Measurements from ENCODE around the gene ADAMTS6. TPM values are rescaled to one million over a fixed set of nuclear protein-coding genes. Genes with fewer than 3 reads are reported as not detected.

The ADAMTS6 gene
- total RNA-seq, 2 experiments from 2014 or later, result 1.6 to 1.7 TPM

DNA sequence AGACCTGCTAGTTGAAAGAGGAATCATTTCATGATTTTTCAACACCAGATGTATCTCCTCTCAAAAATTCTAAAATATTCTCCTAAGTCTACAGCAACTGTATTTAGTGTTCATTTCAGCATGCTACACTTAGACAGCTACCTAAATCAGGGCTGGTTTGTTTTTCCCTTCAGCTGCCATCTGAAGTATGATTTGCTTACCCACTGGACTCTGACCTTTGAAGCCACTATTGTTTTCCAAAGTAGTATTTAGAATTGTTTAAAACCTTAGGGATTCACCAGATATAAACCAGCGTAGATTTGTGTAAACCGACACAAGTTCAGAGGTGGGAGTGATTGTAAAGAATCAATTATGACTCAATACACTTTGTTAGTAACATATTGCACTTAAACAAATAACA, 193.1 kb downstream of the ADAMTS6 start:
- Mint-ChIP-seq H3K27me3 (no peaks in the 10 kb centered on the region), H3K36me3 (ENCODE audit: low read depth) (no peaks in the 10 kb centered on the region), H3K4me1 (no peaks in the 10 kb centered on the region), H3K9me3 (no peaks in the 10 kb centered on the region), H3K4me3 (no peak overlapping the region), H3K27ac (no peak overlapping the region)
- ChIA-PET CTCF (no interaction called here), POLR2A (no interaction called here)
- no peak for DNase-seq

DNA sequence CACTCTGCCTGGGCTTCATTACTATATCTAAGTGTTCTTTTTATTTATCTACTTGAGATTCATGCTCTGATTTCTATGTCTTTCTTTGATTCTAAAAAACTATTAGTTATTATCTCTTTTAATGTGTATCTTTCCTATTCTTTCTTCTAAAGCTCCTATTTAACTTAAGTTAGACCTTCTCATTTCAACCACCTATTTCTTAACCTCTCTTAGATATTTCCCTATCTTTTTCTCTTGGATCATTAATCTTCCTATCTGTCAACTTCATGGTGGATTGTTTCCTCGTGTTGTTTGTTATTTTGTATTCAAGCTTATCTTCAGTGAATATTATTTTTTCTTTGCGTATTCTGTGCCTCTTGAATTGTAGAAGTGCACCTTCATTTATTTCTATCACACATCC, 202.1 kb downstream of the ADAMTS6 start:
- DNase-seq, result no peak
- no peaks in the 10 kb centered on the region for H3K4me1 Mint-ChIP-seq
- H3K27ac Mint-ChIP-seq, result no peak overlapping the region
- H3K4me3 Mint-ChIP-seq, result no peak overlapping the region
- no peaks in the 10 kb centered on the region for H3K9me3 Mint-ChIP-seq
- no peaks in the 10 kb centered on the region for H3K27me3 Mint-ChIP-seq
- H3K36me3 Mint-ChIP-seq (ENCODE audit: low read depth), result no peaks in the 10 kb centered on the region
- ChIA-PET POLR2A (no interaction called here), CTCF (no interaction called here)

DNA sequence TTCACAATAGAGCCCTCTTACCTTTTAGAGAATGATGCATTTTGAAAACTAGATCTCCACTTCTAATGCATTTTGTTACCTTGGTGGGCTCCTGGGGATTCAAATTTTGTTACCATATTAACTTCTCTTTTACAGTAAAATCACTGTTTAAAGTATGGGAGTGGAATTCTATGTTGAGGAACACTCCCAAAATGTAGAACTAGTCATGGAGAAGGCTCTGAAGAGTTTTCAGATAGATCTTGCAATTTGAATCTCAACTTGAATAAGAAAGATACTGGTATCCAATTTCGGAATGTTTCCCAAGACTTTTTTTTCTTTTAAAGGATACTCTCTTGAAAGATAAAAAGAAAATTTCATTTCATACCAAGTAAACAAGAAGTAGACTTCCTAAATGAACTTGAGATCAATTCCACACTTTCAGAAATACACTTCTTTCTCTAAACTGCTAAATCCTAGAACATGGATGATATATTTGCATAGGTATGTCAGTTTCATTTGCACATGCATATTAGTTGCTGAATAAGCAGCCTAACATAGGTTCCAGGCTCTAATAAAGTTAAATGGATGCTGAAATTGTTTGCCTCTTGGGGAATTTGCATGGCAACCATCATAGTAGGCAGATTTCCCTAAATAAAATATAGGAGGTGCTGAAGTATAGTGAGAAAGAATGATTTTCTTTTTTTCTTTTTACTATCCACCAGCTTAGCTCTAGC, 205.4 kb downstream of the ADAMTS6 start:
- ChIA-PET POLR2A (no interaction called here), CTCF (no interaction called here)
- no peak overlapping the region for H3K4me3 Mint-ChIP-seq
- H3K27ac Mint-ChIP-seq, result no peak overlapping the region
- no peak for DNase-seq
- no peaks in the 10 kb centered on the region for H3K27me3 Mint-ChIP-seq
- no peaks in the 10 kb centered on the region for H3K4me1 Mint-ChIP-seq
- H3K36me3 Mint-ChIP-seq (ENCODE audit: low read depth), result no peaks in the 10 kb centered on the region
- H3K9me3 Mint-ChIP-seq, result no peaks in the 10 kb centered on the region

DNA sequence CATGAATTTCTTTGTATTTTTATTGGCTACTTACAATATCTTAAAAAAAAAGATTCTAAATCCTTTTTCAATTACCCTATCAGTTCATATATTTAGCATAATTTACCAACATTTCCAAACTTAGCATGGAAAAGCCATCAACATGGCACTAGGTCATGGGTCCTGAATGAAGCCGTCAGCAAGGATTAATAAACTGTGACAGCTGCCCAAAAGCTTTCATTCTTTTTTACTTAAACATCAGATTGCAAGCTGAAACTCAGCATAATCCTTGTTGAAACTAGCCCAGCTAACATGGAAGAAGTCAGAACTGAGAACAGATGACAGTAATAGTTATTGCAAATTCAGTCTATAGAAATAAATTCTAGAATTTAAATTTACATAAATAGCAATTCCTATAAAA, 209.8 kb downstream of the ADAMTS6 start:
- Mint-ChIP-seq H3K4me1 (no peaks in the 10 kb centered on the region), H3K4me3 (no peak overlapping the region), H3K36me3 (ENCODE audit: low read depth) (no peaks in the 10 kb centered on the region), H3K27me3 (no peaks in the 10 kb centered on the region), H3K9me3 (no peaks in the 10 kb centered on the region), H3K27ac (no peak overlapping the region)
- no peak for DNase-seq
- CTCF ChIA-PET, result interaction anchor here (0.7 kb wide), 1 partner anchor 1065 kb away, joined by 3 read pairs; no protein-coding TSS in a partner anchor
- POLR2A ChIA-PET, result interaction anchor here (1.0 kb wide), 1 partner anchor 10 kb away, joined by 4 read pairs; no protein-coding TSS in a partner anchor

DNA sequence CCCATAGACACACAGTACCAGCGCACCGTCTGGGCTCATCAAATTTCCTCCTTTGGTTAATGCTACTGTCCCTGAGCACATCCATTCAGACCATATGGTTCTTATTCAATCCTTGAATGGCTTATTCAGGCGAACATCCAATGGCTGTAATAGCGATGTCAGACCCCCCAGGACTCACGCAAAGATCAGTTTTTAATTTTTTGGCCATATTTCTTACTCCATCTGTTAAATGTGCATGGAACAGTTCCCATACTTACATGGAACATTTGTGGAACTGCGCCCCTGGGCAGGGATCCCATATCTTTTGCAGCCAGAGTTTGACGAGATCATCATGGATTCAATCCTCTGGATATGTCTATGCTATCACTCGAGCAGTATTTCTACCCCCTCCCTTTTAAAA, 213.2 kb downstream of the ADAMTS6 start:
- POLR2A ChIA-PET, result no interaction called here
- Mint-ChIP-seq H3K9me3 (no peaks in the 10 kb centered on the region), H3K36me3 (ENCODE audit: low read depth) (no peaks in the 10 kb centered on the region), H3K27me3 (peaks cover 4% of the 10 kb centered on the region), H3K27ac (no peak overlapping the region), H3K4me1 (no peaks in the 10 kb centered on the region), H3K4me3 (no peak overlapping the region)
- CTCF ChIA-PET, result no interaction called here
- no peak for DNase-seq

DNA sequence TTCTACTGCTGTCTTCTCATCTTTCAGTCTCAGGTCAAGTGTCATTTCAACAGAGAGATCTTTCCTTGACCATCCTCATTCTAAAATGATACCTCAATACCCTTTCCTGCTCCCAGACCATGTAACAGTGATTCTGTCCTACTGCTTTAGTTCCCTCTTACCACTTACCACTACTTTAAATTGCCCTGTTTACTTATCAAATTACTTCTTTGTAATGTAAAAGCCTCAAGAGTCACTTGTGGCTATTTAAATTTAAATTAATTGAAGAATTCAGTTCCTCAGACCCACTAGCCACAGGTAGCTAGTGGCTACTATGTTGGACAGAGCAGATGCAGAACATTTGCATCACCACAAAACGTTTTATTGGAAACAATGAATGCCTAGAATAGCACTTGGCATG, 217.3 kb downstream of the ADAMTS6 start:
- Mint-ChIP-seq H3K9me3 (no peaks in the 10 kb centered on the region), H3K36me3 (ENCODE audit: low read depth) (no peaks in the 10 kb centered on the region), H3K4me1 (no peaks in the 10 kb centered on the region), H3K27me3 (peaks cover 6% of the 10 kb centered on the region), H3K27ac (no peak overlapping the region), H3K4me3 (no peak overlapping the region)
- ChIA-PET CTCF (no interaction called here), POLR2A (no interaction called here)
- no peak for DNase-seq

DNA sequence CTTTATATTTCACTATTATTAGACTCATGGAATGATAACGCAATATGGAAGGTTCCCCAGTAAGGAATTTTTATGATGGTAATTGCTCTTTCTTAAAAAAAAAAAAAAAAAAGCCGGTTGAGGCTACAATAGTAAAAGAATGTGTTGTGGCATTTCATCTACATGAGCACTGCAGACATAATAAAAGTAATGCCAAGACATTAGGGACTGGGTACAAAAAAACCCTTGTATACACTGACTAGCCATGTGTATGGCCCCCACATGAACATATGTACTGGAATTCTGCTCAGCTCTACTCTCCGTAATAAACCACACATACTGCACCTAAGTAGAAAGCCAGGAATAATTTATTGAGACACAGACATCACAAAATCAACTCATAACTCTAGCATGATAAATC, 218.4 kb downstream of the ADAMTS6 start:
- ChIA-PET POLR2A (interaction anchor here (1.6 kb wide), 1 partner anchor 8 kb away, joined by 4 read pairs; no protein-coding TSS in a partner anchor), CTCF (no interaction called here)
- Mint-ChIP-seq H3K9me3 (peaks cover under 1% of the 10 kb centered on the region), H3K27me3 (peaks cover 6% of the 10 kb centered on the region), H3K27ac (no peak overlapping the region), H3K36me3 (ENCODE audit: low read depth) (no peaks in the 10 kb centered on the region), H3K4me3 (no peak overlapping the region), H3K4me1 (no peaks in the 10 kb centered on the region)
- no peak for DNase-seq

DNA sequence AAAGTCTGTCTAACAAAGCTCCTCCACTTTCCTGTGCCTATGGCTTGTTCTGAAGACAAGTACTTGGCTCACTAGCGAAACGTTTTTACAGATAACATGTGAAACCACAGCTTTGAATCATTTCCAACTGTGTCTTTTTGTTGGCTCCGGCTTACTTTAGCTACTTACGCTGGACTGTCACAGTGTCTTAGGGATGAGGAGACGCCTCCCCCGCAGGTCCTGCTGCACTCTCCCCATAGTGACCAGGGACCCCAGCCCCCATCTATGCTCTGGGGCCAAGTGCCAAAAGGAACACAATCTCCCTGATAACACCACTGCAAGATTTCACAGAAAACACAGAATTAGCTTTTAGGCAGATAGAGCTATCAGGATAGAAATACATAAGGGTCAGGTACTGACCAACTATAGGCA, 219.1 kb downstream of the ADAMTS6 start:
- ChIA-PET POLR2A (interaction anchor here (1.6 kb wide), 1 partner anchor 9 kb away, joined by 4 read pairs; no protein-coding TSS in a partner anchor), CTCF (no interaction called here)
- no peaks in the 10 kb centered on the region for H3K4me1 Mint-ChIP-seq
- no peak overlapping the region for H3K4me3 Mint-ChIP-seq
- peaks cover 4% of the 10 kb centered on the region for H3K9me3 Mint-ChIP-seq
- no peak for DNase-seq
- H3K36me3 Mint-ChIP-seq (ENCODE audit: low read depth), result no peaks in the 10 kb centered on the region
- H3K27ac Mint-ChIP-seq, result no peak overlapping the region
- H3K27me3 Mint-ChIP-seq, result peaks cover 9% of the 10 kb centered on the region

DNA sequence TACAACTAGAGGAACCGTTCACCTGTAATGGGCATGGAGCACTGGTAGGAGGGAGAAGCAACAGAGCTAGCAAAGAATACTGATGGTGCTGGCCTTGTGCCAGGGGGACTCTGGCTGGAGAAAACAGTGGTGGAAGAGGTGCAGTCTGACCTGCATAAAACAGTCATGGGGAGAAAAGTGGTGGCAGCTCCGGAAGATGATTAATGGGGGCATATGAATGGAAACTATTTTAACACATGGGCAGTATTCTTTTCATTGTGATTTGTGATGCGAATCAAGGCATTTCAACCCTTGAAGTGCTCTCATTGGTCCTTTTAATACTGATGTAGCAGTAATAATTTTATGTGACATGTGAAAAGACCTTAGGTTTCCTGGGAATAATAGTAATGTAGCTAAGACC, 219.6 kb downstream of the ADAMTS6 start:
- ChIA-PET POLR2A (interaction anchor here (1.6 kb wide), 1 partner anchor 9 kb away, joined by 4 read pairs; no protein-coding TSS in a partner anchor), CTCF (interaction anchor here (1.3 kb wide), 1 partner anchor 221 kb away, joined by 3 read pairs; no protein-coding TSS in a partner anchor)
- Mint-ChIP-seq H3K9me3 (peaks cover 4% of the 10 kb centered on the region), H3K27ac (no peak overlapping the region), H3K4me1 (no peaks in the 10 kb centered on the region), H3K27me3 (peaks cover 13% of the 10 kb centered on the region), H3K36me3 (ENCODE audit: low read depth) (no peaks in the 10 kb centered on the region), H3K4me3 (no peak overlapping the region)
- DNase-seq, result no peak

DNA sequence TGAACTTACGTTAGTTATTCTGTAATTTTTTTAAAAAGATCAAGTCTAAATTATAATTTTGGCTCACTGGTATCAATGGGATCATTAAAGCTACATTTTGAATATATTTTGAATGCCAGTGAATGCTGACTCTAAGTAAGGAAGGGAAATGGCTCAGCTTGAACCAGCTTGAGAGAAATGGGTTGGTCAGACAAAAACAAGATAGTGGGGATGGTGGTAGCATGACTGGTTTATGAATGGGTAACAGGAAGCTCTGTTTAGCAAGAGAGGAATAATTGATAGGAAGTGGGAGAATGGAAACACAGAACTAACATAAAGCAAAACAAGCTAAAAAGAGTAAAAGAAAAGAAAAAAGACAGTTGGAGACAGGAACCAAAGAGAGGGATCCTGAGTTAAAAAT, 220.2 kb downstream of the ADAMTS6 start:
- no peak overlapping the region for H3K4me3 Mint-ChIP-seq
- ChIA-PET CTCF (interaction anchor here (1.3 kb wide), 1 partner anchor 222 kb away, joined by 3 read pairs; no protein-coding TSS in a partner anchor), POLR2A (interaction anchor here (1.6 kb wide), 1 partner anchor 10 kb away, joined by 4 read pairs; no protein-coding TSS in a partner anchor)

DNA sequence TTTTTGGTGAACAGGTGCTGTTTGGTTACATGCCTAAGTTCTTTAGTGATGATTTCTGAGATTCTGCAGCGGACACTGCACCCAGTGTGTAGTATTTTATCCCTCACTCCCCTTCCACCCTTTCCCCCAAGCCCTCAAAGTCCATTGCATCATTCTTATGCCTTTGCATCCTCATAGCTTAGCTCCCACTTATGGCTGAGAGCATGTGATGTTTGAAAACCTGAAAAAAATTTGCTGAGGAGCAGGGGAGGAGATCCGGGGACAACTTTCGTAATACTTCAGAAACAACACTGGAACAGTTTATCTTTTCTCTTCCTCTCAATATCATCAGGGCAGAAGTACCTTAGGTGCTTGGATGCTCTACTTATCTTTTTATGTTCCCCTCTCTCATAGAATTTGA, 226.4 kb downstream of the ADAMTS6 start:
- Mint-ChIP-seq H3K9me3 (peaks cover 4% of the 10 kb centered on the region), H3K27ac (no peak overlapping the region), H3K4me1 (no peaks in the 10 kb centered on the region), H3K27me3 (peaks cover 8% of the 10 kb centered on the region), H3K4me3 (no peak overlapping the region), H3K36me3 (ENCODE audit: low read depth) (no peaks in the 10 kb centered on the region)
- ChIA-PET CTCF (no interaction called here), POLR2A (no interaction called here)
- no peak for DNase-seq

More for the DNA sequence above, 220.2 kb downstream of the ADAMTS6 start:
- H3K36me3 Mint-ChIP-seq (ENCODE audit: low read depth), result no peaks in the 10 kb centered on the region
- no peak for DNase-seq
- H3K27me3 Mint-ChIP-seq, result peaks cover 14% of the 10 kb centered on the region
- H3K27ac Mint-ChIP-seq, result no peak overlapping the region
- H3K4me1 Mint-ChIP-seq, result no peaks in the 10 kb centered on the region
- peaks cover 4% of the 10 kb centered on the region for H3K9me3 Mint-ChIP-seq

DNA sequence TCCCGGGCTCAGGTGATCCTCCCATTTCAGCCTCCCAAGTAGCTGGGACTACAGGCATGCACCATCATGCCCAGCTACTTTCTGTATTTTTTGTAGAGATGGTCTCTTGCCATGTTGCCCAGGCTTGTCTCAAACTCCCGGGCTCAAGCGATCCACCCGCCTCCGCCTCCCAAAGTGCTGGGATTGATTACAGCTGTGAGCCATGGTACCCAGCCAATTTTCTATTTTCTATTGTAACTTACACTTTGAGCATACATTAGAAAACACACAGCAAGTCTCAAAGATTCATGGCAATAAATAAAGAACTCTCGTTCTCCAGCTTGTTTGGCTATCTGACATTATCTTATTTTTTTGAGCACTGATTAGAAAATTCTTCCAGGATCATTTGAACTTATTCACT, 228.7 kb downstream of the ADAMTS6 start:
- Mint-ChIP-seq H3K27me3 (peaks cover 5% of the 10 kb centered on the region), H3K4me3 (no peak overlapping the region), H3K27ac (no peak overlapping the region), H3K4me1 (no peaks in the 10 kb centered on the region), H3K36me3 (ENCODE audit: low read depth) (no peaks in the 10 kb centered on the region), H3K9me3 (no peaks in the 10 kb centered on the region)
- CTCF ChIA-PET, result no interaction called here
- POLR2A ChIA-PET, result no interaction called here
- DNase-seq, result no peak

DNA sequence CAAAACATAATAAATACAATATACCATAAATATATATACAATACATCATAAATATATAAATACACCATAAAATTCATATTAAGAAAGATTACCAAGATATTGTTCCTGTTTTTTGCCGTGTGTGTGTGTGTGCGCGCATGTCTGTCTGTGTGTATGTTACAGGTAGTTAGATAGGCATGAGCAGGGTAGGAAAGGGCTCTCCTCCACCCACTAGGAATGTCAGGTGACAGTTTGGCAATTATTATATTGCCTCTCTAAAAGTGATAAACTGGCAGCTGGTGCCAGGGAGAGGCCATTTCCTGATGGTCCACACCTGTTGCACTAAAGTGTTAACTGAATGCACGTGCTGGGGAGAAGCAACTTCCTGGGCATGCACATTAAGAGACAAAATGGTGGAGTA, 232.8 kb downstream of the ADAMTS6 start:
- Mint-ChIP-seq H3K27ac (no peak overlapping the region), H3K36me3 (ENCODE audit: low read depth) (no peaks in the 10 kb centered on the region), H3K9me3 (no peaks in the 10 kb centered on the region), H3K27me3 (no peaks in the 10 kb centered on the region), H3K4me3 (no peak overlapping the region), H3K4me1 (no peaks in the 10 kb centered on the region)
- no peak for DNase-seq
- ChIA-PET POLR2A (no interaction called here), CTCF (no interaction called here)

DNA sequence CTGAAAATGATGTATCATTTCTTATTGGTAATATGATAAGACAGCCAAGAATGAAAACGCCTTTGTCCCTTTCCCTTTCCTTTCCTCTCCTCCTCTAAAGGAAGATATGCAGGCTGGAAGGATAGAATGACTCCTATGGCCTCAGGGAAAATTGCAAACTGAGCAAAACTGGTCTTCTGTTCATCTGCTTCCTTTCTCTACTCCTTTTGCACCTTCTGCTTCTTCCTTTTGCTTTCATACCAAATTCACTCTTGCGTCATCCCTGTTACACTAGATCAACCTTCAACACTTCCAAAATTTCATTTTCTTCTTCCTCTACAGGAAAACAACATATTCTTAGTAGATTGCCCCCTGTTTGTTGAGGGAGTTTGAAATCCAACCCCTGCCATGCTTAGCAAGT, 234.1 kb downstream of the ADAMTS6 start:
- H3K4me1 Mint-ChIP-seq, result no peaks in the 10 kb centered on the region
- ChIA-PET CTCF (no interaction called here), POLR2A (no interaction called here)
- no peak overlapping the region for H3K27ac Mint-ChIP-seq
- H3K27me3 Mint-ChIP-seq, result no peaks in the 10 kb centered on the region
- H3K36me3 Mint-ChIP-seq (ENCODE audit: low read depth), result no peaks in the 10 kb centered on the region
- no peak for DNase-seq
- H3K9me3 Mint-ChIP-seq, result no peaks in the 10 kb centered on the region
- H3K4me3 Mint-ChIP-seq, result no peak overlapping the region

All from activated CD4-positive, alpha-beta memory T cell treated with anti-CD3 and anti-CD28 coated beads, Interleukin-2, amount 10 ng/mL, durations not matched to agents 7 days and 5 days (primary cell).